Fibroblast of skin of left biceps (primary cell): ENCODE data around the gene TAF1C.
"Not testable (repeated sequence)": the region's sequence is repeated elsewhere in the genome, so short reads cannot be mapped to it uniquely, and the experiment has no call there.

ENCODE experiments used
- DNase-seq, 2 experiments: peaks; one replicate each; pipeline ENCODE4 v3.0.0-alpha.2; 2013; ENCODE audit warnings: low read depth in 2 of 2

The TAF1C gene

DNA sequence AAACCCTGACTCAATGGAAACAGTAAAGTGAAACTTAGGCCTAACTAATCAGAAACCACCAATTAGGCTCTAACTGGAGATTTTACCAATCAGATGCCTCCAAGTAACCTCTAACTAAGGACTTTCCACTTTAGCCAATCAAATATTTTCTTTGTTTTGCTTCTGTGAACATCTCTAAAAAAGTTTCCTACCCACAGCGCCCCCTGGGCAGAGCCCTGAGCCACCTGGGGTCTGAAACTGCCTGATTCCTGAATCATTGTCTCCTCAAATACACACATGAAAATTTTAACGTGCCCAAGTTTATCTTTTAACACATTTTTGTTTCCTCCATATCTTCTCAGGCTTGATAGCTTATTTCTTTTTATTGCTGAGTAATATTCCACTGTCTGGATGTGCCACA is 23.1 kb upstream of the TAF1C start:
- DNase-seq, result no peak

DNA sequence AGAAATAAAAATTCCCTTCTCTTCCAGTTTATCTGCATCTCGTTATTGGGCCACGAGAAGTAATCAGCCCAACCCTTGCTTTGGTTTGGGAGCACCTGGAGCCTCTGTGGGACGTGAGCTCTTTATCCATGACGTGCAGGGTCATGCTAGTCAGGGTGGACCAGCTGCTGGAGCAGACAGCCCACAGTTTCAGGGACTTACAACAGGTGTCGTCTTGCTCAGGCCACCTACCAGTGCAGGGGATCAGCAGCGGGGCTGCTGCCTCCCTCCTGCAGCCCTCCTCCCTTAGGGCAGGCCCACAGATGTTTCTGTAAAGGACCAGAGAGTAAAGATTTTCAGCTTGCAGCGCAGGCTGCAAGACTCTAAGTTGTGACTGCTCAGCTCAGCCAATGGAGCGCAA is 21.0 kb upstream of the TAF1C start:
- no peak for DNase-seq

DNA sequence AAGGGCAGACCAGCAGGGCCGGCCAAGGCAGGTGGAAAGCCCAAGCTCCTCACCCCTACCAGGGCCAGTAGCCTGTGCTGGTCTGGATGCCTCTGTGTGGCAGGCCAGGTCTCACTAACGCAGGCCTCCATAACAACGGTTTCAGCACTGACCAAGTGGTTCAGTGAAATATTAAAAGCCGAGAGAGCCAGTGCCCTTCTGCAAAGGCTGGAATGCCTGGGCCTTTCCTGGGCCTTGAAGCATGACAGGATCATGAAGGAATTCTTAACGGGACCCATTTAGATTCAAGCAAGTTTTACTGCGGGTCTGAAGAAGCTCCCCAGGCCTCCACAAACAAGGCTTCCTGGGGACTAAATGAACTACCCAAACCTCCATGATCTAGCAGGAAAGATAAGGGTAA is 20.4 kb upstream of the TAF1C start:
- DNase-seq, result no peak

DNA sequence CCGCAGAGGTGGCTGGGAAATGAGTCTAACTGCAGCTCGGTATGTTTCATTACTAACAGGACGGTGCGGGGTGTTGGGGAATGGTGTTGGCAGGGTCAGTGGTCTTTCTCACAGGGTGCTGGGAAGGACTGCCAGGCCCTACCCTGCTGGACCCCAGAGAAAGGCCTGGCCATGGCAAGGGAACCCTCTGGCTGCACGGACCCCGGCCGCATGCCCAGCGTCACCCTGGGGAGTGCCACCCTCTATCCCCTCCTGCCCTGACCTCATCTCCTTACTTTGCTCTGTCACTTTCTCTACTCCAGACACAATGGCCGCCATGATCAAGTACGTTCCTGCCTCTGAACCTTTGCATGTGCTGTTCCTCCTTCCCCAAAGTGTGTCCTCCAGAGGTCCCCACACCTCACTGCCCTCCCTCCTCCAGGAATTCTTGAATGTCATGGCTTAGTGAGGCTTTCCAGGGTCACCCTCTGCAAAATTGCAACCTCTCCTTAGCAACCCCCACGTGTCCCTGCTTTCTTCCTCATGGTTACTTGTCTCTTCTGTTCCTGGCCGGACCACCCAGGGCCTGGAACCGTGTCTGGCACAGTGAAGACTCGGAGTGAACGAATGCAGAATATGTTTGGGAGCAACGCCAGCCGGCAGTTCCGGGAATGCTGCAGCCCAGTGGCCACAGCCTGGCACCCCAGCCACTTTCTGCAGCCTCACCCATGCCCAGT is 19.3 kb upstream of the TAF1C start:
- DNase-seq, result no peak

DNA sequence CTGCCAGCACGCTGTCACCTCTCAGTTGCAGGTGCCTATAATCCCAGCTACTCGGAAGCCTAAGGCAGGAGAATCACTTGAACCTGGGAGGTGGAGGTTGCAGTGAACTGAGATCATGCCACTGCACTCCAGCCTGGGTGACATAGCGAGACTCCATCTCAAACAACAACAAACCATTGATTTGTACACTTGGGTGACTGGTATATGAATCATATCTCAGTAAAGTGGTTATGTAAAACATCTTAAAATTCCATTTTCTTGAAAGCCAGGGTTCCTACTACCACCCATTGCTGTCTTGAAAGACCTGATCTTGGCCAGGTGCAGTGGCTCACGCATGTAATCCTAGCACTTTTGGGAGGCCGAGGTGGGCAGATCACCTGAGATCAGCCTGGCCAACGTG is 18.3 kb upstream of the TAF1C start:
- DNase-seq, result not testable (repeated sequence)

DNA sequence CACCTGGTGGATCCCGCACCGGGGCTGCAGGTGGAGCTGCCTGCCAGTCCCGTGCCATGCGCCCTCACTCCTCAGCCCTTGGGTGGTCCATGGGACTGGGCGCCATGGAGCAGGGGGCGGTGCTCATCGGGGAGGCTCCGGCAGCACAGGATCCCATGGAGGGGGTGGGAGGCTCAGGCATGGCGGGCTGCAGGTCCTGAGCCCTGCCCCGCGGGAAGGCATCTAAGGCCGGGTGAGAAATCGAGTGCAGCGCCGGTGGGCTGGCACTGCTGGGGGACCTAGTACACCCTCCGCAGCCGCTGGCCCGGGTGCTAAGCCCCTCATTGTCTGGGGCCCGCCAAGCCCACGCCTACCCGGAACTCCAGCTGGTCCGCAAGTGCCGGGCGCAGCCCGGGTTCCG is 17.7 kb upstream of the TAF1C start:
- DNase-seq, result not testable (repeated sequence)

DNA sequence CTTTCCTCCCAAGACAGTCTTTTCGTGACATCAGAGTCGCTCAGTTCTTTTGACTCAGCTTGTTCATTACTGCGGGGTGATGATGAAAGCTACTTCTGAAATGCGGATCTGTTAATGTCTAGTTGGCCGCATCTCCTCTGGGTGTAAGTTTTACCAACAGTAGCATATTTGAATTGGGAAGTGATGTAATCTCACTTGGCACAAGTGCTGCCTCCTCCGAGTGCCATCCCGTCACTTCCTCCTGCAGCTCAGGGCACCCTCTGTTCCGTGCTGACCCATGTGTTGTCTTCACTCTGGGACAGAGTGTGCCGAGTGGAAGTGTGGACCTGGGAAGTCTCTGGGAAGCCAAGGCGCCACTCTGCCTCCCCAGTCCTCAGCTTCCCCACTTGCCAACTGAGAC is 13.0 kb upstream of the TAF1C start:
- DNase-seq, result no peak

DNA sequence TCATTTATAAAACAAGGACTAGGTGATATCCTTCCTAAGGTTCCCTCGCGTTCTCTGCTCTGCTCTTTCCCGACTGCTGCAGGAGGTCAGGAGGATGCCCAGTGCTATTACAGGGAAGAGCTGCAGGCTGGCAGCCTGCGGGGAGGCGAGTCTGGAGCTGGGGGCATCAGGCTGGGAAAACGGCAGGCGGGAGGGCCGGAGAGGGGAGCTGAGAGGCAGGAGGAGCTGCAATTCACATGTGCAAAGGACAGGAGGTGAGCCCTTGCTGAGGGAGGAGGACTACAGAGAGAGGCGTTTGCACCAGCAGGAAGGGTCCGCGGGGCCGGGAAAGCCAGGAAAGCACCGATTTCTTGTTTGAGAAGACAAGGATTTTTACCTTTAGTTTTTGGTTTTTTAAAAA is 12.2 kb upstream of the TAF1C start:
- no peak for DNase-seq

DNA sequence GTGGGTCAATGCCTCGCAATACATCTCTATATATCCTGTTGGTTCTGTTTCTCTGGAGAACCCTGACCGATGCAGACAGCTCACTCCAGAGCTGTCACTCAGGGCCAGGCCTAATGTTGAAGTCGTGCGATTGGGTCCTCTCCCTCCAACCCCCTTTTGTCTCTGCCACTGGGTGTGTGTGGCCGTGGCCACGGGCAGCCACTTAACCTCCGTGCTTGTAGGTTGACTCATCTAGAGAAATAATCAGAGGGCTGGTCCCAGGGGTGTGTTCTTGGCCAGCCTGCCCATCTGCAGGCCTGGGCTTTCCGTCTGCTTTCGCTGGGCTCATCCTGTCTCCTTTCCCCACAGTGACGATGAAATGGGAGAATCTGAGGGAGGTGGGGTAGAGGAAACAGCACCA is 11.5 kb upstream of the TAF1C start:
- no peak for DNase-seq

DNA sequence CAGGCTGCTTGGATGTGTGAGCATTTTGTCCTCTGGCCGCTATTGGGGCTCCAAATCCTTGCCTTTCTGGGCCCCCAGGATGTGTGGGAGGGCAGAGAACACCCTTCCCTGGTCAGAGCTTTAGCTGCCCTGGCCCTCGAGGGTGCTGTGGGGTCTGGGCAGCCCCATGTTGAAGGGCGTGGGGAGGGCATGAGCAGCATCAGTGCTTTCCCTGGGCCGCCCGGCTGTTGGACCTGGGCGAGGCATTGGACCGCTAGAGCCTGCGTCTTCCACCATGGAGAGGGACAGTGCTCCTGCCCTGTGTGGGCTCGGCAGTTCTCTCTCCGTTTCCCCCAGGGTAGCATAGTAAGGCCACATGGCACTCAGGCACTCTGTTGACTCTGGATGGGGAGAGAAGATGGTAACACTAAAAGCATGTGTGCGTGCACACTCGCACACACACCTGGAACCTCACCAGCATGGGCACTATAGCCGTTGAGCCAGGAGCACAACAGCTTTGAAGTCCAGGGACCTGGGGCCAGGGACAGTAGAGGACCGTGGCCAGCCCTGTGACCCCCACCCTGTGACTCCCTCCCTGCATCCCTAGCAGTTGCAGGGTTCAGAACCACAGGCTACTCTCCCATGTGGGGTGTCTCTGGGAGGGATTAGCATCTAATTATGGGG is 10.7 kb upstream of the TAF1C start:
- no peak for DNase-seq

DNA sequence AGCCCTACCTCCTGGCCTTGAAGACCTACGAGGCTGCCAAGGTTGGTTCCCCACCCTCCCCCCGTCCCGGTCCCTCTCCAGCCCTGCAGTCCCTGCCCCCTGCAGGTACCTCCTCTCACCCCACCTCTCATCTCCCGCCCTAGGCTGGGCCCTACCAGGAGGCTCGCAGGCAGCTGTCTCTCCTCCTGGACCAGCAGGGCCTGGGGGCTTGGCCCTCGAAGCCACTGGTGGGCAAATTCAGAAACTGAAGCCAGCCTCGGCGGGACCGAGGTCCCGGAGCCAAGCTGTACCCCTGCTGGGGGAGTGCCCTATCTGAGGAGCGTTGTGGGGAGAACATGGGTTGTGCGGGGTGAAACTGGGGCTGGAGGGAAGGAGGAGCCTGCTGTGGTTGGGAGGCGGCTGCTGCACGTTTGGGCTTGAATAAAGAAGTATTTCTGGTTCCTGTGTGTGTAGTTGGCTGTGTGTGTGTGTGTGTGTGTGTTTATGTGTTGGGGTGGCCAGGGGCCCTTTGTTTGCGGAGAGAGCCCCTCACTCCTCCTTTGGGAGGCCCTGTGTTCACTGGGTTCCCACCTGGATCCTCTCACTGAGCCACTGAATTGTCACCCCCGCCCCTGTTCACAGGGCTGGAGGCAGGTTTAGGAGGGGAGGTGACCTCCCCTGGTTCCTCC is 10.0 kb upstream of the TAF1C start:
- no peak for DNase-seq

DNA sequence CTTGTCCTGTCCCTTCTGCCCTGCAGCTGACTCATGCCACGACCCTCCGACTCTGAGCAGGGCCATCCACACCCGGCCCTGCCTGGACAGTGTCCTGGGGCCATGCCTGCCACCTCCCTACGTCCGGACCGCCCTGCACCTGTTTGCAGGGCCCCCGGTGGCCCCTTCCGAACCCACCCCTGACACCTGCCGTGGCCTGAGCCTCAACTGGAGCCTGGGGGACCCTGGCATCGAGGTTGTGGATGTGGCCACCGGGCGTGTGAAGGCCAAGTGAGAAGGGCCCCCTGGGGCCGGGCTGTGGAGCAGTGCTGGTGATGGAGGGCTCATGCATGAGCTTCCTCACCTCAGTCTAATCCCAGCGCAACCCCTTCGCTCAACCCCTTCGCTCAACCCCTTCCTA is 9.2 kb upstream of the TAF1C start:
- DNase-seq, result no peak

DNA sequence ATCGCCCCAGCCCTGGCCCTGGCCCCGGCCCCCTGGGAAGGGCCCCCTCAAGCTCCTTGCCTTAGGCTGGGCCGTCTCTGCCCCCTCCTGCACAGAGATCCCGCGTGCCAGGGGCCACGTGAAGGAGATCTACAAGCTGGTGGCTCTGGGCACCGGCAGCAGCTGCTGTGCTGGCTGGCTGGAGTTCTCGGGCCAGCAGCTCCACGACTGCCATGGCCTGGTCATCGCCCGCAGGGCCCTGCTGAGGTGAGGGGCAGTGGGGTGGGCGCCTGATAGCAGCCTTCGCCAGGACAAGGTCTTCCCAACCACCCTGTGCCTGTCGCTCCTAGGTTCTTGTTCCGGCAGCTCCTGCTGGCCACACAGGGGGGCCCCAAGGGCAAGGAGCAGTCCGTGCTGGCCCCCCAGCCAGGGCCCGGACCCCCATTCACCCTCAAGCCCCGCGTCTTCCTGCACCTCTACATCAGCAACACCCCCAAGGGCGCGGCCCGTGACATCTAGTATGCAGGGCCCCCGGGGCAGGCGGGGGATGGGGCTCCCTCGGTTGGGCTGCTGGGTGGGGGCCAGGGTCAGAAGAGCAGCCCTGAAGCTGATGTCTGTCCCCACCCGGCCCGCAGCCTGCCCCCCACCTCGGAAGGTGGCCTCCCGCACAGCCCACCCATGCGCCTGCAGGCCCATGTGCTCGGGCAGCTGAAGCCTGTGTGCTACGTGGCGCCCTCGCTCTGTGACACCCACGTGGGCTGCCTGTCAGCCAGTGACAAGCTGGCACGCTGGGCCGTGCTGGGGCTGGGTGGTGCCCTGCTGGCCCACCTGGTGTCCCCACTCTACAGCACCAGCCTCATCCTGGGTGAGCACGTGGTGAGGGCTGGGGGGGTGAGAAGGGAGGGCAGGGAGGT is 8.6 kb upstream of the TAF1C start:
- no peak for DNase-seq

DNA sequence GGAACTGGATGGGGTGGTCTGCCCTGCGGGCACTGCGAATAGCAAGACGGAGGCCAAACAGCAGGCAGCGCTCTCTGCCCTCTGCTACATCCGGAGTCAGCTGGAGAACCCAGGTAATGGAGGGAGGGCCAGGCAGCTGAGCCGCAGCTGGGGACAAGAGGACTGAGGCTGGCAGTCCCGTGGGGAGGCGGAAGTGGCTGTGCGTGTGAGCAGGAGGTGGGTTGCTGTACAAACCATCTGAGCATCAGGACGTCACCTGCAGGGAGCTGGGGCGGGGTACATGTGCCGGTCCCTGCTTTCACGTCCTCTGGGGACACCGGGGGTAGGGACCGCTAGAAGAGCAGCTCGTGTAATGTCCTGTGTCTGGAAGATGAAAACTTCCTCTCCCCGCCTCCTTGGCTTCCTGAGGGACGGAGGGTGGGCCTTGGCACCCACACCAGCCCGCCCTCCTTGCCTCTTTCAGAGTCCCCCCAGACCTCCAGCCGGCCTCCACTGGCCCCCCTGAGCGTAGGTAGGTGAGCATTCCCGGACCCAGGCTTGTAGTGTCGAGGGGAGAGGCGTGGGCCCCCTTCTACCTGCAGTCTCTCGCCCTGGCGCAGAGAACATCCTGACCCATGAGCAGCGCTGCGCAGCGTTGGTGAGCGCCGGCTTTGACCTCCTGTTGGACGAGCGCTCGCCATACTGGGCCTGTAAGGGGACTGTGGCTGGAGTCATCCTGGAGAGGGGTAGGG is 7.8 kb upstream of the TAF1C start:
- no peak for DNase-seq

DNA sequence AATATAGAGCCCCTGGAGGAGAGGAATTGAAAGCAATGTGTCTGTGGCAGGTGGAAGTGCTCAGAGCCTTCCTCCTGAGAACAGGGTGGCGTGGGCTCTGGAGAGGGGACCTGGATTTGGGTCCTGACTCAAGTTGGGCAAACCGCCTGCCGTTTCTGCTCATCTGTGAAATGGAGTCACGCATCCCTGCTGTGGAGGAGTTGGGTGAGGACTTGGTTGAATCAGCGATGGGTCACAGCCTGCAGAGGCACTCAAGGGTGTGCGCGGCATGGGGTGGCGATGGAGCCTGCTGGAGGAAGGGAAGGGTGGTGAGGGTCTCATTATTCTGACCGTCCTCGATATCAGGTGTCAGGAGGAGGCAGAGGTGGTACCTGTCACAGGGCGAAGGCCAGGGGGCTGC is 7.2 kb upstream of the TAF1C start:
- no peak for DNase-seq

DNA sequence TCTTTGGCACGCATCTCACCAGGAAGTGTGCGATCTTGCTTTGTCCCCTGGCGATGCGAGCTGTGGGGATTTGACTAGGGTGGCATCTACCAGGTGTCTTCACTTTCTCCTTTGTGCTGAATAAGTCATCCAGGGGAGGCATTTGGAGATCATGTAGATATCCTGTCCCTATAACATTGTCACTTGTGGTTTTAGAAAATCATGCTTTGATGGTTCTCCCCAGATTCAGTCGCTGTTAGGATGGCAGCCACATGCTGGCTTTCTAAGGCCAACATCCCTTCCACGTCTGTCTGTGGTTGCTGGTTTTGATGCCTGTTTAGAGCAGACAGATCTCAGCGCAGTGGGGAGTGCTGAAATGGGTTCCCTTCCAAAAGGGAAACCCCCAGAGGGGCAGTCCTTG is 6.6 kb upstream of the TAF1C start:
- DNase-seq, result no peak

DNA sequence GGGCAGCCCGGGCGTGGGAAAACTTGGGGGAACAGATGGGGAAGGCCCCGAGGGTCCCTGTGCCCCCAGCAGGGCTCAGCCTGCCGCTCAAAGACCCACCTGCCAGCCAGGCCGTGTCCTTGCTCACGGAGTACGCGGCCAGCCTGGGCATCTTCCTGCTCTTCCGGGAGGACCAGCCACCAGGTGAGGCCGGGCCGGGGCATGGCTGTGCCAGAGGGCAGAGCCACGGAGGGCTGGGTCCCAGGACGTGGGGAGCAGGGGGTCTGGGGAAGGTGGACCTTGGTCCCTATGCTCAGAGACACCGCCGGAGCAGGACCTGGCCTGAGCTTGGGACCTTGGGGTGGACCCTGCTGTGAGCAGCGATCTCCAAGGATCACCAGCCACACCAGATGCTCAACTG is 4.6 kb upstream of the TAF1C start:
- no peak for DNase-seq

DNA sequence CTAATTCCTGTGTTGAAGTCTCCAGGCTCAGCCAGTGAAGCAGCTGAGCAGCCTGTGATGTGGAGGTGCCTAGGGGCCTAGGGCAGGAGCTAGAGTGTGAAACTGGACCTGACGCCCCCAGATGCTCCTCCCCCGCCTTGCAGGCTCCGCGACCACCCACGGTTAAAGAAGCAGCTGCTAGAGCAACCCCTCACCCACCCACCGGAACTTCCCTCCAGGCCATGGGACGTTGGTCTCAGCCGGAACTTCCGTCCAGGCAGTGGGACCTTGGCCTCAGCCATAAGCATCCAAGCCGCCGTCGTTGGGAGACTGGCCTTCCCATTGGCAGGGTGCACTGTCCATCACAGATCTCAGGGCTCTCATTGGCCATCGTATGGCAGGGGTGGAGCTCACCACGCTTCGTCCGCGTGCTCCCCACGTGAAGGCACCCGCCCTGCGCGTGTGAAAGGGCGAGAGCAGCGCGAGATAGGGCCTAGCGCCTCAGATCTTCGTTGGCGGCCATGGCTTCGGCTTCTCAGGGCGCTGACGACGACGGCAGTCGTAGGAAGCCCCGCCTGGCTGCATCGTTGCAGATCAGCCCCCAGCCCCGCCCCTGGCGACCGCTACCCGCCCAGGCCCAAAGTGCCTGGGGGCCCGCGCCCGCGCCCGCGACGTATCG is 4.0 kb upstream of the TAF1C start, which contains the start of gene ADAD2:
Gene ADAD2, plus strand, starts transcription at position 427 of the 658 bp plus-strand sequence. Its CDS starts 74 bp downstream, at position 501.
- DNase-seq, result no peak

DNA sequence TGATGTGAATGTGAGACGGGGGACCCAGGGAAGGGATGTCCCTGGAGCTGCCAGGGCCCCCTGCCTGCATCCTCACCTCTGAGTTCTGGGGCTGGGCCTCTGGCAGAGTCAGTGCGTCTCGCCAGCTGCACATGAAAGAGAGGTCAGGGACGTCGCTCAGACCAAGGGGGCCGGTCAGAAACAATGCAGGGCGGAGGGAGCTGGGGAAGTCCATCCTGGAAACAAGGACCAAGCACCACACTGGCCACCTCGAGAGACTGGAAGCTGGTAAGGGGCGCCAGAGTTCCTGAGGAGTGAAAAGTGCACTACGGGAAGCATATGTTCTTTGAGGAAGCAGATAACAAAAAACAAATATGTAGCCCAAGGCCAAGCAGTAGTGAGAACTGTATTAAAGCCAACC is 2.1 kb downstream of the TAF1C start:
- no peak for DNase-seq

DNA sequence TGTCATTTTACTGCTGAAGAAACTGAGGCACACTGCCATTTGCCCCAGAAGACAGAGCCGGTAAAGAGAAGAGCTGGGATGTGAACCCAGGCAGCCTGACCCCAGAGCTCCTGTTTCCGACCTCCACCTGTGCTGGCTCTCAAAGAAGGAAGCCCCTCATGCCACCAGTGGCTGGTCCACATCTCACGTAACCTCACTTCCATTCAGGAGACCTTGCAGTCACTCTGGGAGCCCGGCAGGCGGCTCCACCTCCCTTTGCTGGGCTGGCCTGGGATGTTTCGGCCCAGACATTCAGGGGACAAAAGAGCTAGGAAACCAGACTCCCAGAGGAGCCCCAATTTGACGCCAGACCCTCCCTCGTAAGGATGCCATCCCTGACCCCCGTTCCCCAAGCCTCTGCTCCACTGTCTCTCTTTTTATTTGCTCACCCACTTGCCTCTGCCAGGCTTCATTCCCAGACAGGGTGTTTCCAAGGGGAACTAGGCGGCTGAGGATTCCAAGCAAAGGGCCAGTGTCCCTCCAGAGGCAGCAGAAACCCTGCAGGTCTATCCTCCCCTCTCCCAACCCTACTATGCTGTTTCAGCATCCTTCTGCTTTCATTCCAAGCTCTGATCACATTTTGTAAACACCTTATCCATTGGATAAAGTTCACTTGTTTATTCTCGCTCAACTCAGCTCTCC is 2.8 kb downstream of the TAF1C start:
- DNase-seq, result no peak

DNA sequence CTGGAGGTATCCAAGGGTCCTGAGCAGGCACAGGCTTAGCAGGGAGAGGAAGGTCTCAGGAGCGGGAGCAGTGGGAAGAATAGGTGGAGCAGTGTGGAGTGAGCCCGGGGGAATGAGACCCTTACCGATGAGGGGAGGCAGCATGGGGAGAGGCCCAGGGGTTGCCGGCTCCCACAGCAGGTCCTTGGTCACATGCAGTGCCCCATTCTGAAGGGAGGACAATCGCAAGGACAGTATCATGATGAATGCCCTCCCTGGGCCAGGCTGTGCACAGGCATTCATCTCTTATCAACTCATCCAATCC is 3.3 kb downstream of the TAF1C start:
- no peak for DNase-seq
